ENCODE measurements around the gene SARDH.

Gene SARDH

DNA sequence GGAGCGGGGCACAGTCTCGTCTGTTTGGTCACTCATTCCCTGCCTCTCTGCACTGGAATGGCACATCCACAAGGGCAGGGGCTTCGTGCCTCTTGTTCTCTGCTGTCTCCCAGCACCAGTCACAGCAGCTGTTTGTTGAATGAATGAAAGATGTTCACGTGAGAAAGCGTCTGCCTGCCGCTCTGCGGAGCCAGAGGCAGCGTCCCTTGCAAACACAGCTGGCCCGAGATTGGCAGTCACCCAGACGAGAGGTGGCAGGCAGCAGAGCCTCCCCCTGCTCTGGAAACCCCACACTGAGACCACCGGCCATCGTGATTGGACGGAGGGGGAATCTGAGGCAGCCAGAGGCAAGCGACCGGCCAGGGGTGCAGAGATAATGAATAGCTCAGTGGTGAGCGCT lies 123.0 kb downstream of the SARDH start:
- no peak overlapping the region for H3K4me3 ChIP-seq (ENCODE audit: low read depth, low read length)
- no peak for DNase-seq (ENCODE audit: low read depth)
- TF ChIP-seq, protein P1, sequence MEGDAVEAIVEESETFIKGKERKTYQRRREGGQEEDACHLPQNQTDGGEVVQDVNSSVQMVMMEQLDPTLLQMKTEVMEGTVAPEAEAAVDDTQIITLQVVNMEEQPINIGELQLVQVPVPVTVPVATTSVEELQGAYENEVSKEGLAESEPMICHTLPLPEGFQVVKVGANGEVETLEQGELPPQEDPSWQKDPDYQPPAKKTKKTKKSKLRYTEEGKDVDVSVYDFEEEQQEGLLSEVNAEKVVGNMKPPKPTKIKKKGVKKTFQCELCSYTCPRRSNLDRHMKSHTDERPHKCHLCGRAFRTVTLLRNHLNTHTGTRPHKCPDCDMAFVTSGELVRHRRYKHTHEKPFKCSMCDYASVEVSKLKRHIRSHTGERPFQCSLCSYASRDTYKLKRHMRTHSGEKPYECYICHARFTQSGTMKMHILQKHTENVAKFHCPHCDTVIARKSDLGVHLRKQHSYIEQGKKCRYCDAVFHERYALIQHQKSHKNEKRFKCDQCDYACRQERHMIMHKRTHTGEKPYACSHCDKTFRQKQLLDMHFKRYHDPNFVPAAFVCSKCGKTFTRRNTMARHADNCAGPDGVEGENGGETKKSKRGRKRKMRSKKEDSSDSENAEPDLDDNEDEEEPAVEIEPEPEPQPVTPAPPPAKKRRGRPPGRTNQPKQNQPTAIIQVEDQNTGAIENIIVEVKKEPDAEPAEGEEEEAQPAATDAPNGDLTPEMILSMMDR (IDR thresholded peaks at IDR 0.05; ENCODE audit: insufficient read depth, low read depth, low read length, missing control alignments): no peak

DNA sequence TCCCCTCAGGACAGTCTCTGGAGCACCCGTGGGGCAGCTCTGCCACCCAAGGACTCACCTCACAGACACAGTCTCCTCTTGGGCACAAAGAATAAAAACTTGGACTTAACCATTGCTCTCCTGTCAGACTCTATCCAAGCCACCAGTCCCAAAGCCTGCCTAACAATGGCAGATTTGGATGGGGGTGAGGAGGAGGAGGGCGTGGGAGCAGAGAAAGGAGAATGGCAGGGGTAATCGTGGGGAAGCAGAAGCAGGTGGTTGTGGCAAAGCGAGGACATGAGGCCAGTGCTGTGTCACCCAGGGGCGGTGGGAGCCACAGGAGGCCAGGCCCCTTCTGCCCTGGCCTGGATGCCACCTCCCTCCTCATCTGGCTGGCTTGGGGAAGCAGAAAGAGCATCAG lies 123.5 kb downstream of the SARDH start:
- TF ChIP-seq, protein P1 (IDR thresholded peaks at IDR 0.05; ENCODE audit: insufficient read depth, low read depth, low read length, missing control alignments): no peak
- H3K4me3 ChIP-seq (ENCODE audit: low read depth, low read length): no peak overlapping the region

DNA sequence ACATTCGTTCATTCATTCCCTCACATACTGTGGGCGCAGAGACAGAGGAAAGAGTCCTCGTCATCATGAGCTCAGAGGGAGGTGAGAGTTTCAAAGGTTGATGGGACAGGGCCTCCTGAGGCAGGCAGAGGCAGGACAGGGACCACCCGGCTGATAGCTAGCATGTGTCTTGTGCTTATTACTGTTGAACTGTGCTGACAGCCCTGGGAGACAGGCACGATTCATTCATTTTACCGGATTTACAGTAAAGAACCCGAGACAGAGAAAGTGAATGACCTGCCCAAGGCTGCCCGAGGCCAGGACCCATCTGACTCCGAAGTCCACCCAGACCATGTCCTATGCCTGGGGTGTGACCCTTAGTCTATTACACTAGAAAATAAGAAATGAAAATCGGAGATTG lies 124.1 kb downstream of the SARDH start:
- TF ChIP-seq, protein P1 (IDR thresholded peaks at IDR 0.05; ENCODE audit: insufficient read depth, low read depth, low read length, missing control alignments): no peak
- no peak for DNase-seq (ENCODE audit: low read depth)
- H3K4me3 ChIP-seq (ENCODE audit: low read depth, low read length): no peak overlapping the region

More for the DNA sequence above, 123.5 kb downstream of the SARDH start:
- no peak for DNase-seq (ENCODE audit: low read depth)

Measured in GM12865 (cell line).